CD8-positive, alpha-beta memory T cell (primary cell): ENCODE data around the gene CERKL. TPM values are rescaled to one million over a fixed set of nuclear protein-coding genes. Genes with fewer than 3 reads are reported as not detected.
A peak's percentile ranks its signal among the peaks of the same experiment; 100 is the strongest.

ENCODE experiments used
- CTCF ChIA-PET: fragments of 350-600 bp; sonication (Branson Sonifier 250); formaldehyde crosslinking; loops from one replicate; lab custom pipeline; 2021; ENCODE audit warnings: antibody characterized with exemption; lab: Charles Lee
- POLR2A ChIA-PET: fragments of 350-600 bp; sonication (Branson Sonifier 250); formaldehyde crosslinking; loops from one replicate; lab custom pipeline; 2021; ENCODE audit warnings: antibody characterized with exemption; lab: Charles Lee
- DNase-seq, 5 donors: peaks; one replicate each; pipeline versions ENCODE4 v3.0.0 to v3.0.0-alpha.2; 2020 to 2022; ENCODE audit warnings: mixed read lengths in 1 of 5
- H3K27ac ChIP-seq: one replicate; pipeline ENCODE4 v1.7.0; 2013; ENCODE audit warnings: low read depth, mild to moderate bottlenecking, low read length, moderate library complexity
- H3K27me3 ChIP-seq: 2 replicates; pipeline ENCODE4 v1.7.0; 2013; ENCODE audit warnings: low read length, mild to moderate bottlenecking; ENCODE audit not compliant: insufficient read depth, poor library complexity, severe bottlenecking
- H3K36me3 ChIP-seq: 2 replicates; pipeline ENCODE4 v1.7.0; 2013; ENCODE audit warnings: mild to moderate bottlenecking, low read length, moderate library complexity; ENCODE audit not compliant: insufficient read depth
- H3K4me1 ChIP-seq: 2 replicates; pipeline ENCODE4 v1.7.0; 2013; ENCODE audit warnings: mild to moderate bottlenecking, low read length, moderate library complexity; ENCODE audit not compliant: insufficient read depth
- H3K4me3 ChIP-seq: 2 replicates; pipeline ENCODE4 v1.7.0; 2013; ENCODE audit warnings: mild to moderate bottlenecking, low read length
- H3K9me3 ChIP-seq: 2 replicates; pipeline ENCODE4 v1.7.0; 2013; ENCODE audit warnings: mild to moderate bottlenecking, low read length
- H3K27ac Mint-ChIP-seq, 8 donors: one replicate each; pipeline ENCODE4 v1.8.0; 2020 to 2021; ENCODE audit warnings: mixed read lengths in 8 of 8, mild to moderate bottlenecking in 6 of 8, inconsistent platforms in 3 of 8, moderate library complexity in 3 of 8
- H3K27me3 Mint-ChIP-seq, 2 donors: one replicate each; pipeline ENCODE4 v1.8.0; 2020 to 2021; ENCODE audit warnings: mixed read lengths in 2 of 2, mild to moderate bottlenecking in 1 of 2, moderate library complexity in 1 of 2
- H3K36me3 Mint-ChIP-seq, 3 donors: one replicate each; pipeline ENCODE4 v1.8.0; 2020 to 2021; ENCODE audit warnings: mixed read lengths in 3 of 3, inconsistent platforms in 1 of 3, mild to moderate bottlenecking in 1 of 3
- H3K4me1 Mint-ChIP-seq, 3 donors: one replicate each; pipeline ENCODE4 v1.8.0; 2020 to 2021; ENCODE audit warnings: mixed read lengths in 3 of 3, inconsistent platforms in 1 of 3, mild to moderate bottlenecking in 1 of 3
- H3K4me3 Mint-ChIP-seq, 7 donors: one replicate each; pipeline ENCODE4 v1.8.0; 2020 to 2021; ENCODE audit warnings: mixed read lengths in 7 of 7, mild to moderate bottlenecking in 6 of 7, moderate library complexity in 4 of 7, inconsistent platforms in 2 of 7
- H3K9me3 Mint-ChIP-seq, 5 donors: one replicate each; pipeline ENCODE4 v1.8.0; 2020 to 2022; ENCODE audit warnings: mixed read lengths in 5 of 5, mild to moderate bottlenecking in 3 of 5, moderate library complexity in 2 of 5, inconsistent platforms in 1 of 5
- polyA plus RNA-seq: library from polyadenylated mRNA; unstranded; fragments of 300-500 nt; fragmentation: Illumina TruSeq; gene quantifications from one replicate; pipeline ENCODE4 v1.2.3, GENCODE V29; 2021
- total RNA-seq, 2 experiments: library from RNA; stranded (reverse); gene quantifications; one replicate each; pipeline ENCODE4 v1.2.3, GENCODE V29; 2021

Gene CERKL
- total and polyA plus RNA-seq, 3 experiments from 2014 or later, result 31.9 TPM; not detected in 2

GRCh38 chr2:181686576-181687185, 29.8 kb upstream of the CERKL start:
- H3K36me3 Mint-ChIP-seq, result no peaks in the 10 kb centered on the region
- no peak overlapping the region for H3K27ac Mint-ChIP-seq
- CTCF ChIA-PET, result no interaction called here
- peaks cover 24 to 29% (median 29%) of the 10 kb centered on the region in 3 donors for H3K4me1 Mint-ChIP-seq
- H3K4me1 ChIP-seq, result peaks cover 13% of the 10 kb centered on the region
- peaks cover 49 to 77% of the 10 kb centered on the region in 2 donors for H3K27me3 Mint-ChIP-seq
- peaks cover 0 to 3% (median 0%) of the 10 kb centered on the region in 5 donors for H3K9me3 Mint-ChIP-seq
- POLR2A ChIA-PET, result no interaction called here
- H3K4me3 ChIP-seq, result no peak overlapping the region
- no peaks in the 10 kb centered on the region for H3K36me3 ChIP-seq
- DNase-seq, result no peak
- H3K4me3 Mint-ChIP-seq, result no peak overlapping the region
- peaks cover 35% of the 10 kb centered on the region for H3K27me3 ChIP-seq
- no peak overlapping the region for H3K27ac ChIP-seq
- H3K9me3 ChIP-seq, result no peaks in the 10 kb centered on the region

DNA sequence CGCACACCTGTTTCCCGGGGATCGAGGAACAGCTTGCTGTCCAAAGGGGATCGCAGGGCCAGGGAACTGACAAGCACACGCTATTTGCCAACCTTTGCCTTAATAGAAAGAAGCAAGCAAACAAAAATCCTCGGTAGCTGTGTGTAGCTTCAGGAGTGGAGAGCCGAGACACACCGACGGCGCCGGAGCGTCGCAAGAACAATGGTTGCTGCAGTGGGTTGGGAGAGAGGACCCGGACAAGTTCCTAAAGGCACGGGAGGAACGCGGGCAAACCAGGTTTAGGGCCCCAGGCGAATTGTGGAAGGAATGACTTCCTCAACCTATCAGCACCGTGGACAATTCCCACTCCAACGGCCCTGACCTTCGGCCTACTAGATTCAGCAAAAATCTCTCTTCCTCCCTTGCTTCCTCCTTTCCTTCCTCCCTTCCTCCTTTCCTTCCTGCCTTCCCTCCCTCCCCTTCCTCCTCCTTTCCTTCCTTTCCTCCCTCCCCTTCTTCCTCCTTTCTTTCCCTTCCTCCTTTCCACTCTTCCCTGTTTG, 28.3 kb upstream of the CERKL start:
- H3K27ac Mint-ChIP-seq, result peak overlapping the region in 1 of 8 donors; percentile 31
- CTCF ChIA-PET, result interaction anchor here (1.1 kb wide), 1 partner anchor 30 kb away, joined by 4 read pairs; no protein-coding TSS in a partner anchor
- H3K9me3 Mint-ChIP-seq, result peaks cover 0 to 7% (median 0%) of the 10 kb centered on the region in 5 donors

GRCh38 chr2:181684454-181685149, 27.7 kb upstream of the CERKL start:
- DNase-seq, result no peak
- H3K4me1 Mint-ChIP-seq, result peaks cover 35 to 46% (median 39%) of the 10 kb centered on the region in 3 donors
- POLR2A ChIA-PET, result no interaction called here
- peaks cover 47% of the 10 kb centered on the region for H3K27me3 ChIP-seq
- peaks cover 0 to 8% (median under 1%) of the 10 kb centered on the region in 5 donors for H3K9me3 Mint-ChIP-seq
- H3K27me3 Mint-ChIP-seq, result peaks cover 65 to 84% of the 10 kb centered on the region in 2 donors
- no peak overlapping the region for H3K4me3 ChIP-seq
- peaks cover 19% of the 10 kb centered on the region for H3K4me1 ChIP-seq
- H3K36me3 ChIP-seq, result no peaks in the 10 kb centered on the region
- H3K36me3 Mint-ChIP-seq, result peaks cover 0 to 1% (median 0%) of the 10 kb centered on the region in 3 donors
- CTCF ChIA-PET, result no interaction called here
- H3K27ac Mint-ChIP-seq, result peak overlapping the region in 1 of 8 donors; percentile 31
- H3K4me3 Mint-ChIP-seq, result peak overlapping the region in 6 of 7 donors; percentile 1 to 44 (median 16)
- H3K27ac ChIP-seq, result no peak overlapping the region
- no peaks in the 10 kb centered on the region for H3K9me3 ChIP-seq

More for the DNA sequence above, 28.3 kb upstream of the CERKL start:
- peaks cover 35 to 44% (median 39%) of the 10 kb centered on the region in 3 donors for H3K4me1 Mint-ChIP-seq
- POLR2A ChIA-PET, result no interaction called here
- Histone ChIP-seq H3K27me3 (peaks cover 46% of the 10 kb centered on the region), H3K27ac (no peak overlapping the region), H3K36me3 (no peaks in the 10 kb centered on the region), H3K4me3 (no peak overlapping the region), H3K4me1 (peaks cover 19% of the 10 kb centered on the region), H3K9me3 (no peaks in the 10 kb centered on the region)
- peak overlapping the region in 1 of 7 donors; percentile 4 for H3K4me3 Mint-ChIP-seq
- no peaks in the 10 kb centered on the region for H3K36me3 Mint-ChIP-seq
- no peak for DNase-seq
- H3K27me3 Mint-ChIP-seq, result peaks cover 61 to 83% of the 10 kb centered on the region in 2 donors

GRCh38 chr2:181683518-181684453, 26.9 kb upstream of the CERKL start:
- H3K4me3 Mint-ChIP-seq, result peak overlapping the region in 6 of 7 donors; percentile 60 to 73 (median 66)
- peaks cover 72 to 85% of the 10 kb centered on the region in 2 donors for H3K27me3 Mint-ChIP-seq
- H3K27ac Mint-ChIP-seq, result peak overlapping the region in 1 of 8 donors; percentile 48
- H3K9me3 Mint-ChIP-seq, result peaks cover 0 to 10% (median 9%) of the 10 kb centered on the region in 5 donors
- DNase-seq, result no peak
- ChIA-PET POLR2A (no interaction called here), CTCF (no interaction called here)
- H3K36me3 ChIP-seq, result no peaks in the 10 kb centered on the region
- H3K27me3 ChIP-seq, result peaks cover 55% of the 10 kb centered on the region
- H3K9me3 ChIP-seq, result no peaks in the 10 kb centered on the region
- no peak overlapping the region for H3K27ac ChIP-seq
- no peak overlapping the region for H3K4me3 ChIP-seq
- H3K4me1 Mint-ChIP-seq, result peaks cover 35 to 48% (median 42%) of the 10 kb centered on the region in 3 donors
- peaks cover 0 to 1% (median 0%) of the 10 kb centered on the region in 3 donors for H3K36me3 Mint-ChIP-seq
- peaks cover 19% of the 10 kb centered on the region for H3K4me1 ChIP-seq

- Mint-ChIP-seq H3K27me3 (peaks cover 81 to 92% of the 10 kb centered on the region in 2 donors), H3K36me3 (peaks cover 0 to 1% (median 0%) of the 10 kb centered on the region in 3 donors), H3K9me3 (peaks cover 0 to 15% (median 12%) of the 10 kb centered on the region in 5 donors), H3K27ac (peak overlapping the region in 1 of 8 donors; percentile 48), H3K4me3 (peak overlapping the region in 6 of 7 donors; percentile 60 to 73 (median 66)), H3K4me1 (peaks cover 36 to 53% (median 45%) of the 10 kb centered on the region in 3 donors)
- Histone ChIP-seq H3K27me3 (peaks cover 61% of the 10 kb centered on the region), H3K4me3 (no peak overlapping the region), H3K4me1 (peaks cover 19% of the 10 kb centered on the region), H3K27ac (no peak overlapping the region), H3K36me3 (no peaks in the 10 kb centered on the region), H3K9me3 (no peaks in the 10 kb centered on the region)
- ChIA-PET POLR2A (no interaction called here), CTCF (no interaction called here)
- no peak for DNase-seq
These were observed 26.1 kb upstream of the CERKL start for GRCh38 chr2:181682795-181683517.

GRCh38 chr2:181682026-181682789, 25.3 kb upstream of the CERKL start:
- H3K9me3 Mint-ChIP-seq, result peaks cover 0 to 18% (median 12%) of the 10 kb centered on the region in 5 donors
- Histone ChIP-seq H3K27ac (no peak overlapping the region), H3K9me3 (no peaks in the 10 kb centered on the region), H3K4me1 (peaks cover 19% of the 10 kb centered on the region), H3K4me3 (no peak overlapping the region), H3K27me3 (peaks cover 66% of the 10 kb centered on the region), H3K36me3 (no peaks in the 10 kb centered on the region)
- peak overlapping the region in 5 of 7 donors; percentile 16 to 72 (median 62) for H3K4me3 Mint-ChIP-seq
- ChIA-PET CTCF (interaction anchor here (1.2 kb wide), 1 partner anchor 26 kb away, joined by 3 read pairs; no protein-coding TSS in a partner anchor), POLR2A (no interaction called here)
- peaks cover 0 to 1% (median 0%) of the 10 kb centered on the region in 3 donors for H3K36me3 Mint-ChIP-seq
- H3K27me3 Mint-ChIP-seq, result peaks cover 84 to 91% of the 10 kb centered on the region in 2 donors
- peaks cover 39 to 57% (median 50%) of the 10 kb centered on the region in 3 donors for H3K4me1 Mint-ChIP-seq
- no peak for DNase-seq
- peak overlapping the region in 1 of 8 donors; percentile 9 for H3K27ac Mint-ChIP-seq
